WTC11 (cell line): ENCODE data around the gene PUS1. TPM values are rescaled to one million over a fixed set of nuclear protein-coding genes. Genes with fewer than 3 reads are reported as not detected.

Experiments
- ATAC-seq: fragments of 200-7000 bp; cut with Tn5 transposase; 2 replicates; pipeline ENCODE4 v1.10.0; 2021; ENCODE audit warnings: mild to moderate bottlenecking, moderate library complexity
- CTCF ChIA-PET: fragments of 300-600 bp; sonication (Branson Sonifier 250); formaldehyde crosslinking; loops from one replicate; lab custom pipeline; 2021; ENCODE audit warnings: antibody characterized with exemption; lab: Charles Lee
- POLR2A ChIA-PET: fragments of 350-600 bp; sonication (Branson Sonifier 250); formaldehyde crosslinking; loops from one replicate; lab custom pipeline; 2021; ENCODE audit warnings: antibody characterized with exemption; lab: Charles Lee
- DNase-seq: peaks from one replicate; pipeline ENCODE4 v3.0.0; 2021; ENCODE audit warnings: low spot score
- H3K27ac Mint-ChIP-seq: 2 replicates; pipeline ENCODE4 v1.8.0; 2021; ENCODE audit warnings: mixed read lengths
- H3K27me3 Mint-ChIP-seq: 2 replicates; pipeline ENCODE4 v1.8.0; 2021; ENCODE audit warnings: low read depth, mild to moderate bottlenecking, moderate library complexity, mixed read lengths
- H3K36me3 Mint-ChIP-seq: 2 replicates; pipeline ENCODE4 v1.8.0; 2021; ENCODE audit warnings: mixed read lengths
- H3K4me1 Mint-ChIP-seq: 2 replicates; pipeline ENCODE4 v1.8.0; 2022; ENCODE audit warnings: mixed read lengths
- H3K4me3 Mint-ChIP-seq: 2 replicates; pipeline ENCODE4 v1.8.0; 2021; ENCODE audit warnings: mild to moderate bottlenecking, moderate library complexity, mixed read lengths
- H3K9me3 Mint-ChIP-seq: 2 replicates; pipeline ENCODE4 v1.8.0; 2021; ENCODE audit warnings: mixed read lengths
- FOXP1 ChIP-seq: sonication (generic); formaldehyde crosslinking; IDR thresholded peaks from 2 replicates; pipeline ENCODE4 v1.8.0; 2022; ENCODE audit warnings: missing genetic modification reagents, mild to moderate bottlenecking, moderate library complexity, borderline replicate concordance
- GRHL2 ChIP-seq: fragments of 250-450 bp; sonication (Bioruptor Pico); IDR thresholded peaks from 2 replicates; pipeline ENCODE4 v1.8.0; 2022; ENCODE audit warnings: mild to moderate bottlenecking, moderate library complexity; ENCODE audit not compliant: insufficient replicate concordance, severe bottlenecking
- MXD4 ChIP-seq: fragments of 250-450 bp; sonication (Bioruptor Pico); IDR thresholded peaks from 2 replicates; pipeline ENCODE4 v1.8.0; 2021; ENCODE audit warnings: mild to moderate bottlenecking, moderate library complexity, borderline replicate concordance
- NFATC4 ChIP-seq: fragments of 250-450 bp; sonication (Bioruptor Pico); IDR thresholded peaks from 2 replicates; pipeline ENCODE4 v1.9.0; 2021; ENCODE audit warnings: mild to moderate bottlenecking
- STAT6 ChIP-seq: sonication (generic); formaldehyde crosslinking; conservative IDR thresholded peaks from 2 replicates; pipeline ENCODE4 v1.8.1; 2023; ENCODE audit warnings: mild to moderate bottlenecking, low read depth, missing genetic modification reagents, moderate library complexity
- TCF7 ChIP-seq: sonication (generic); formaldehyde crosslinking; IDR thresholded peaks from 2 replicates; pipeline ENCODE4 v1.8.0; 2022; ENCODE audit warnings: mild to moderate bottlenecking, low read depth, missing genetic modification reagents, moderate library complexity
- TEAD1 ChIP-seq: sonication (generic); formaldehyde crosslinking; IDR thresholded peaks from 2 replicates; pipeline ENCODE4 v1.8.0; 2022; ENCODE audit warnings: mild to moderate bottlenecking, missing genetic modification reagents
- TP53 ChIP-seq: sonication (generic); formaldehyde crosslinking; IDR thresholded peaks from 2 replicates; pipeline ENCODE4 v1.8.1; 2023; ENCODE audit warnings: mild to moderate bottlenecking, missing genetic modification reagents
- ZNF512 ChIP-seq: sonication (generic); formaldehyde crosslinking; IDR thresholded peaks from 2 replicates; pipeline ENCODE4 v1.8.1; 2022; ENCODE audit warnings: missing genetic modification reagents, borderline replicate concordance
- total RNA-seq: library from RNA; stranded (reverse); gene quantifications from 3 replicates; pipeline ENCODE4 v1.2.3, GENCODE V29; 2021
- TF ChIP-seq, protein P1 (sequence below): sonication (generic); formaldehyde crosslinking; IDR thresholded peaks from 2 replicates; pipeline ENCODE4 v1.8.1; 2023; ENCODE audit warnings: mild to moderate bottlenecking, missing genetic modification reagents
- TF ChIP-seq, protein P2 (sequence below): sonication (generic); formaldehyde crosslinking; IDR thresholded peaks from 2 replicates; pipeline ENCODE4 v1.8.1; 2023; ENCODE audit warnings: mild to moderate bottlenecking, missing genetic modification reagents, moderate library complexity
- TF ChIP-seq, protein P3 (sequence below): fragments of 250-450 bp; sonication (Bioruptor Pico); IDR thresholded peaks from 2 replicates; pipeline ENCODE4 v1.9.0; 2021; ENCODE audit warnings: mild to moderate bottlenecking
- TF ChIP-seq, protein P4 (sequence below): sonication (generic); formaldehyde crosslinking; IDR thresholded peaks from 2 replicates; pipeline ENCODE4 v1.8.0; 2022; ENCODE audit warnings: missing genetic modification reagents

Gene PUS1
- total RNA-seq, 1 experiment from 2014 or later: 97.4 TPM

DNA sequence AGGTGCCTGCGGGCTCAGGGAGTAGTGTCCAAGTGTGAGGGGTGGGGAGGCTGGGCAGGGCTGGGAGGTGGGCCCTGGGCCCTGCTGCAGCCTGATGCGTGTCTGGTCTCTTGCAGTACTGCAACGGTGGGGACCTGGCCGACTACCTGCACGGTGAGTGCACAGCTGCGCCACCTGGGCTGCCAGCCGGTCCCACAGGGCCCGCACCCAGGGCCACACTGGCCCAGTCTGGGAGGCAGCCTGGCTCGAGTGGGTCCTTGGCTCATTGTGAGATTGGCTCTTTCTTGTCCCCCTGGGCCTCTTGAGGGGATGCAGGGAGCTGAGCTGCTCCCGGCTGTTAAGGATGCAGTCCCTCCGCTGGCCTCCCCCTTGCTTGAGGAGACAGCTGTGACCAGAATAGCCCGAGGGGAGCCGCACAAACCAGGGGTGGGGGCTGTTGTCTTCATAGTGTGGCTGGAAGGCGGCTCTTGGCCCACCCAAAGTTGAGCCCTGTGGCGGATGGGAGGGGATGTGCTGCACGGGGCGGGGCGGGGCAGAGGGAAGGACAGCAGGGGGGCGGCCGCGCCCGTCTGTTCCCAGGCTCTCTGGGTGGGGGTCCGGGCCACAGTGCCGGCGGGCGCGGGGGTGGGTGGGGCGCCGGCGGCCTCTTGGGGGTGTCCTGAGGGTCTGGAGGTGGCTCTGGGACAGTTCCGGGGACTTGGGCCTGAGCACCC, 21.5 kb upstream of the PUS1 start (continued):
- TF ChIP-seq ZNF512 (CRISPR knock-in tag) (no peak), TCF7 (CRISPR knock-in tag) (no peak), NFATC4 (no peak), GRHL2 (CRISPR knock-in tag) (no peak), FOXP1 (CRISPR knock-in tag) (no peak), TP53 (CRISPR knock-in tag) (no peak)
- TF ChIP-seq, protein P1, sequence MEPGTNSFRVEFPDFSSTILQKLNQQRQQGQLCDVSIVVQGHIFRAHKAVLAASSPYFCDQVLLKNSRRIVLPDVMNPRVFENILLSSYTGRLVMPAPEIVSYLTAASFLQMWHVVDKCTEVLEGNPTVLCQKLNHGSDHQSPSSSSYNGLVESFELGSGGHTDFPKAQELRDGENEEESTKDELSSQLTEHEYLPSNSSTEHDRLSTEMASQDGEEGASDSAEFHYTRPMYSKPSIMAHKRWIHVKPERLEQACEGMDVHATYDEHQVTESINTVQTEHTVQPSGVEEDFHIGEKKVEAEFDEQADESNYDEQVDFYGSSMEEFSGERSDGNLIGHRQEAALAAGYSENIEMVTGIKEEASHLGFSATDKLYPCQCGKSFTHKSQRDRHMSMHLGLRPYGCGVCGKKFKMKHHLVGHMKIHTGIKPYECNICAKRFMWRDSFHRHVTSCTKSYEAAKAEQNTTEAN (CRISPR knock-in tag): no peak
- TF ChIP-seq, protein P2, sequence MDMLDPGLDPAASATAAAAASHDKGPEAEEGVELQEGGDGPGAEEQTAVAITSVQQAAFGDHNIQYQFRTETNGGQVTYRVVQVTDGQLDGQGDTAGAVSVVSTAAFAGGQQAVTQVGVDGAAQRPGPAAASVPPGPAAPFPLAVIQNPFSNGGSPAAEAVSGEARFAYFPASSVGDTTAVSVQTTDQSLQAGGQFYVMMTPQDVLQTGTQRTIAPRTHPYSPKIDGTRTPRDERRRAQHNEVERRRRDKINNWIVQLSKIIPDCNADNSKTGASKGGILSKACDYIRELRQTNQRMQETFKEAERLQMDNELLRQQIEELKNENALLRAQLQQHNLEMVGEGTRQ (CRISPR knock-in tag): no peak

DNA sequence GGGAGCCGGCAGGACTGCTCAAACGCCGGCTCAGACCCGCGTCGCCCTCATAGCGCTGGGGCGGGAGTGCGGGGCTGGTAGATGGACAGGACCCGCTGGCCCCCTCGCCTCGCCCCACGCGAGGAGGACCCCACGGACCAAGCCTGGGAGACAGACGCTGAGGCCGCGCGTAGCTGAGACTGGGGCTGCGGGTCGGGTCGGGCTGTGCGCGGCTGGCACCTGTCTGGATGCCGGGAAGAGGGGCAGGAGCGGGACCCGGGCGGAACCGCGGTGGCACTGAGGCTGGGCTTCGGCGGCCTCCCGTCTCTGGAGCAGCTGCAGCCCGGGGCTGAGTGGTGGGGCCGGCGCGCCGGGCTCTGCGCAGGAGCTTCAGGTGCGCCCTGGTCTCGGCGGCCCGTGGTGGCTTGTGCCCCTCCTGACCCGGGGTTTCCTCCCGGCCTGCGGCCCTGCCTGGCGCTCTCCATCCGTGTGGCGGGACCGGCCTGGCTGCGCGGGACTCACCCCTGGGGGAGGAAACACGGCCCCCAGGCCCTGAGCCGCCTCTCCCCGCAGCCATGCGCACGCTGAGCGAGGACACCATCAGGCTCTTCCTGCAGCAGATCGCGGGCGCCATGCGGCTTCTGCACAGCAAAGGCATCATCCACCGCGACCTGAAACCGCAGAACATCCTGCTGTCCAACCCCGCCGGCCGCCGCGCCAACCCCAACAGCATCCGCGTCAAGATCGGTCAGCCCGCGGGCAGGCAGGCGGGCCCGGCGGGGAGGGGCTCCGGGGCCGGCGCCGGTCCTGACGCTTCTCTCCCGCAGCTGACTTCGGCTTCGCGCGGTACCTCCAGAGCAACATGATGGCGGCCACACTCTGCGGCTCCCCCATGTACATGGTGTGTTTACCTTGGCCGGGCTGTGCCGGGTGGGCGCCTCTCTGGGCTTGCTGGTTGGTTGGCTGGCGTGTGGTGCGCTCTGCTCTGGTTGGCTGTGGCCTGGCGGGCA, 20.7 kb upstream of the PUS1 start:
- TF ChIP-seq MXD4 (CRISPR knock-in tag) (no peak), STAT6 (CRISPR knock-in tag) (no peak), TEAD1 (CRISPR knock-in tag) (no peak)
- TF ChIP-seq, protein P3, sequence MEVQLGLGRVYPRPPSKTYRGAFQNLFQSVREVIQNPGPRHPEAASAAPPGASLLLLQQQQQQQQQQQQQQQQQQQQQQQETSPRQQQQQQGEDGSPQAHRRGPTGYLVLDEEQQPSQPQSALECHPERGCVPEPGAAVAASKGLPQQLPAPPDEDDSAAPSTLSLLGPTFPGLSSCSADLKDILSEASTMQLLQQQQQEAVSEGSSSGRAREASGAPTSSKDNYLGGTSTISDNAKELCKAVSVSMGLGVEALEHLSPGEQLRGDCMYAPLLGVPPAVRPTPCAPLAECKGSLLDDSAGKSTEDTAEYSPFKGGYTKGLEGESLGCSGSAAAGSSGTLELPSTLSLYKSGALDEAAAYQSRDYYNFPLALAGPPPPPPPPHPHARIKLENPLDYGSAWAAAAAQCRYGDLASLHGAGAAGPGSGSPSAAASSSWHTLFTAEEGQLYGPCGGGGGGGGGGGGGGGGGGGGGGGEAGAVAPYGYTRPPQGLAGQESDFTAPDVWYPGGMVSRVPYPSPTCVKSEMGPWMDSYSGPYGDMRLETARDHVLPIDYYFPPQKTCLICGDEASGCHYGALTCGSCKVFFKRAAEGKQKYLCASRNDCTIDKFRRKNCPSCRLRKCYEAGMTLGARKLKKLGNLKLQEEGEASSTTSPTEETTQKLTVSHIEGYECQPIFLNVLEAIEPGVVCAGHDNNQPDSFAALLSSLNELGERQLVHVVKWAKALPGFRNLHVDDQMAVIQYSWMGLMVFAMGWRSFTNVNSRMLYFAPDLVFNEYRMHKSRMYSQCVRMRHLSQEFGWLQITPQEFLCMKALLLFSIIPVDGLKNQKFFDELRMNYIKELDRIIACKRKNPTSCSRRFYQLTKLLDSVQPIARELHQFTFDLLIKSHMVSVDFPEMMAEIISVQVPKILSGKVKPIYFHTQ (CRISPR knock-in tag): no peak
- TF ChIP-seq, protein P4, sequence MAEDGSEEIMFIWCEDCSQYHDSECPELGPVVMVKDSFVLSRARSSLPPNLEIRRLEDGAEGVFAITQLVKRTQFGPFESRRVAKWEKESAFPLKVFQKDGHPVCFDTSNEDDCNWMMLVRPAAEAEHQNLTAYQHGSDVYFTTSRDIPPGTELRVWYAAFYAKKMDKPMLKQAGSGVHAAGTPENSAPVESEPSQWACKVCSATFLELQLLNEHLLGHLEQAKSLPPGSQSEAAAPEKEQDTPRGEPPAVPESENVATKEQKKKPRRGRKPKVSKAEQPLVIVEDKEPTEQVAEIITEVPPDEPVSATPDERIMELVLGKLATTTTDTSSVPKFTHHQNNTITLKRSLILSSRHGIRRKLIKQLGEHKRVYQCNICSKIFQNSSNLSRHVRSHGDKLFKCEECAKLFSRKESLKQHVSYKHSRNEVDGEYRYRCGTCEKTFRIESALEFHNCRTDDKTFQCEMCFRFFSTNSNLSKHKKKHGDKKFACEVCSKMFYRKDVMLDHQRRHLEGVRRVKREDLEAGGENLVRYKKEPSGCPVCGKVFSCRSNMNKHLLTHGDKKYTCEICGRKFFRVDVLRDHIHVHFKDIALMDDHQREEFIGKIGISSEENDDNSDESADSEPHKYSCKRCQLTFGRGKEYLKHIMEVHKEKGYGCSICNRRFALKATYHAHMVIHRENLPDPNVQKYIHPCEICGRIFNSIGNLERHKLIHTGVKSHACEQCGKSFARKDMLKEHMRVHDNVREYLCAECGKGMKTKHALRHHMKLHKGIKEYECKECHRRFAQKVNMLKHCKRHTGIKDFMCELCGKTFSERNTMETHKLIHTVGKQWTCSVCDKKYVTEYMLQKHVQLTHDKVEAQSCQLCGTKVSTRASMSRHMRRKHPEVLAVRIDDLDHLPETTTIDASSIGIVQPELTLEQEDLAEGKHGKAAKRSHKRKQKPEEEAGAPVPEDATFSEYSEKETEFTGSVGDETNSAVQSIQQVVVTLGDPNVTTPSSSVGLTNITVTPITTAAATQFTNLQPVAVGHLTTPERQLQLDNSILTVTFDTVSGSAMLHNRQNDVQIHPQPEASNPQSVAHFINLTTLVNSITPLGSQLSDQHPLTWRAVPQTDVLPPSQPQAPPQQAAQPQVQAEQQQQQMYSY (CRISPR knock-in tag): 0 out of 2 replicates have a peak, but pooled peaks have one; percentile 18
- peaks cover 7% of the 10 kb centered on the region for H3K36me3 Mint-ChIP-seq
- no peak for DNase-seq
- no peak overlapping the region; the same call in 1 of the 2 replicates for H3K27ac Mint-ChIP-seq
- no peaks in the 10 kb centered on the region for H3K9me3 Mint-ChIP-seq
- ChIA-PET CTCF (no interaction called here), POLR2A (no interaction called here)
- ATAC-seq: no peak
- no peak overlapping the region for H3K4me3 Mint-ChIP-seq
- no peaks in the 10 kb centered on the region for H3K4me1 Mint-ChIP-seq
- no peaks in the 10 kb centered on the region for H3K27me3 Mint-ChIP-seq
